H1 (cell line): ENCODE results near the gene MUC5B. TPM values are rescaled to one million over a fixed set of nuclear protein-coding genes. Genes with fewer than 3 reads are reported as not detected.

Experiments used
- EZH2 ChIP-seq: fragments of 200-600 bp; sonication (generic); IDR thresholded peaks from 2 replicates; pipeline ENCODE4 v1.7.1; 2012; ENCODE audit warnings: low read depth, mild to moderate bottlenecking, moderate library complexity, low read length, inconsistent platforms; ENCODE audit not compliant: severe bottlenecking
- HDAC2 ChIP-seq, 2 experiments: fragments of 300-600 bp in 1 of 2; sonication (generic) in 1 of 2; IDR thresholded peaks; 2 replicates each; pipeline ENCODE4 v1.6.1; 2011 to 2012; ENCODE audit warnings: low read depth in 2 of 2, low read length in 2 of 2, mild to moderate bottlenecking in 2 of 2, moderate library complexity in 2 of 2, borderline replicate concordance in 1 of 2, inconsistent platforms in 1 of 2
- HDAC6 ChIP-seq: IDR thresholded peaks from one replicate; pipeline ENCODE4 v1.7.1; 2012; ENCODE audit warnings: low read depth, mild to moderate bottlenecking, inconsistent platforms, low read length, moderate library complexity
- KDM4A ChIP-seq: IDR thresholded peaks from one replicate; pipeline ENCODE4 v1.7.1; 2012; ENCODE audit warnings: low read depth, mild to moderate bottlenecking, moderate library complexity, low read length, inconsistent platforms; ENCODE audit not compliant: severe bottlenecking
- POLR2A ChIP-seq, 2 experiments: IDR thresholded peaks; 1 replicate in 1 of 2; 2 replicates in 1 of 2; pipeline ENCODE4 v1.6.1; 2011; ENCODE audit warnings: low read depth in 2 of 2, low read length in 2 of 2, mild to moderate bottlenecking in 2 of 2; ENCODE audit errors: control extremely low read depth in 1 of 2
- POLR2AphosphoS5 ChIP-seq: IDR thresholded peaks from 2 replicates; pipeline ENCODE4 v1.6.1; 2011; ENCODE audit warnings: low read depth, low read length
- RBBP5 ChIP-seq: IDR thresholded peaks from 2 replicates; pipeline ENCODE4 v1.7.1; 2012; ENCODE audit warnings: low read depth, mild to moderate bottlenecking, inconsistent platforms, low read length, moderate library complexity, borderline replicate concordance
- RFX5 ChIP-seq: IDR thresholded peaks from 2 replicates; pipeline ENCODE4 v1.6.1; 2011; ENCODE audit warnings: low read depth, low read length, improper control_type of control experiment, borderline replicate concordance
- RNF2 ChIP-seq: fragments of 200-900, 300-1000 bp; sonication (generic); IDR thresholded peaks from 2 replicates; pipeline ENCODE4 v1.7.1; 2016; ENCODE audit warnings: borderline replicate concordance, low read depth, mild to moderate bottlenecking, antibody characterized with exemption, low read length; ENCODE audit not compliant: poor library complexity, severe bottlenecking; ENCODE audit errors: missing control alignments
- SAP30 ChIP-seq: fragments of 300-600 bp; sonication (generic); IDR thresholded peaks from 2 replicates; pipeline ENCODE4 v1.7.1; 2012; ENCODE audit warnings: low read length, moderate library complexity, mild to moderate bottlenecking, inconsistent platforms; ENCODE audit not compliant: insufficient read depth, insufficient replicate concordance
- polyA plus RNA-seq, 7 experiments: library from polyadenylated mRNA; depleted of rRNA in 3 of 7; stranded (reverse) in 5 of 7; unstranded in 2 of 7; fragments of >200 nt in 5 of 7; fragments of 200-250 nt in 2 of 7; gene quantifications; 1 replicate in 5 of 7; 2 replicates in 1 of 7; 4 replicates in 1 of 7; pipeline versions ENCODE4 v1.2.1 to v1.2.3, GENCODE V29; 2011 to 2013; ENCODE audit warnings: missing spikeins in 2 of 7, mixed read lengths in 2 of 7
- total RNA-seq: library from RNA; stranded (reverse); fragmentation: NEBNext Ultra II Directional; extraction: Animal tissue kit (Norgen Biotek cat#: 25700); gene quantifications from 2 replicates; pipeline ENCODE4 v1.2.1, GENCODE V29; 2021
- TF ChIP-seq, protein P1 (sequence below): fragments of 300-600 bp; sonication (generic); IDR thresholded peaks from 2 replicates; pipeline ENCODE4 v1.7.1; 2012; ENCODE audit warnings: low read length, moderate library complexity, mild to moderate bottlenecking, inconsistent platforms; ENCODE audit not compliant: insufficient replicate concordance

Gene MUC5B
- total and polyA plus RNA-seq, 2 of the 8 experiments (the other 6 are each of a cell fraction or from before 2014, with no cell fraction given), result 0.02 to 0.03 TPM

DNA sequence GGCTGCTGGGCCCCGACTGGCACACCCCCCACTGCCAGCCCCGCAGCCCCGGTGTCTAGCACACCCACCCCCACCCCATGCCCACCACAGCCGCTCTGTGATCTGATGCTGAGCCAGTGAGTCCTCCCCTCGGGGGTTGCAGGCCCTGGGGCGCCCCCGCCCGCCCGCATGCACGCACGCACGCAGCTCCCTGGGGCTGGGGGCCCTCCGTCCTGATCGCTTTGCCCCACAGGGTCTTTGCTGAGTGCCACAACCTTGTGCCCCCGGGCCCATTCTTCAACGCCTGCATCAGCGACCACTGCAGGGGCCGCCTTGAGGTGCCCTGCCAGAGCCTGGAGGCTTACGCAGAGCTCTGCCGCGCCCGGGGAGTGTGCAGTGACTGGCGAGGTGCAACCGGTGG is 32.3 kb downstream of the MUC5B start (continued):
- TF ChIP-seq, protein P1, sequence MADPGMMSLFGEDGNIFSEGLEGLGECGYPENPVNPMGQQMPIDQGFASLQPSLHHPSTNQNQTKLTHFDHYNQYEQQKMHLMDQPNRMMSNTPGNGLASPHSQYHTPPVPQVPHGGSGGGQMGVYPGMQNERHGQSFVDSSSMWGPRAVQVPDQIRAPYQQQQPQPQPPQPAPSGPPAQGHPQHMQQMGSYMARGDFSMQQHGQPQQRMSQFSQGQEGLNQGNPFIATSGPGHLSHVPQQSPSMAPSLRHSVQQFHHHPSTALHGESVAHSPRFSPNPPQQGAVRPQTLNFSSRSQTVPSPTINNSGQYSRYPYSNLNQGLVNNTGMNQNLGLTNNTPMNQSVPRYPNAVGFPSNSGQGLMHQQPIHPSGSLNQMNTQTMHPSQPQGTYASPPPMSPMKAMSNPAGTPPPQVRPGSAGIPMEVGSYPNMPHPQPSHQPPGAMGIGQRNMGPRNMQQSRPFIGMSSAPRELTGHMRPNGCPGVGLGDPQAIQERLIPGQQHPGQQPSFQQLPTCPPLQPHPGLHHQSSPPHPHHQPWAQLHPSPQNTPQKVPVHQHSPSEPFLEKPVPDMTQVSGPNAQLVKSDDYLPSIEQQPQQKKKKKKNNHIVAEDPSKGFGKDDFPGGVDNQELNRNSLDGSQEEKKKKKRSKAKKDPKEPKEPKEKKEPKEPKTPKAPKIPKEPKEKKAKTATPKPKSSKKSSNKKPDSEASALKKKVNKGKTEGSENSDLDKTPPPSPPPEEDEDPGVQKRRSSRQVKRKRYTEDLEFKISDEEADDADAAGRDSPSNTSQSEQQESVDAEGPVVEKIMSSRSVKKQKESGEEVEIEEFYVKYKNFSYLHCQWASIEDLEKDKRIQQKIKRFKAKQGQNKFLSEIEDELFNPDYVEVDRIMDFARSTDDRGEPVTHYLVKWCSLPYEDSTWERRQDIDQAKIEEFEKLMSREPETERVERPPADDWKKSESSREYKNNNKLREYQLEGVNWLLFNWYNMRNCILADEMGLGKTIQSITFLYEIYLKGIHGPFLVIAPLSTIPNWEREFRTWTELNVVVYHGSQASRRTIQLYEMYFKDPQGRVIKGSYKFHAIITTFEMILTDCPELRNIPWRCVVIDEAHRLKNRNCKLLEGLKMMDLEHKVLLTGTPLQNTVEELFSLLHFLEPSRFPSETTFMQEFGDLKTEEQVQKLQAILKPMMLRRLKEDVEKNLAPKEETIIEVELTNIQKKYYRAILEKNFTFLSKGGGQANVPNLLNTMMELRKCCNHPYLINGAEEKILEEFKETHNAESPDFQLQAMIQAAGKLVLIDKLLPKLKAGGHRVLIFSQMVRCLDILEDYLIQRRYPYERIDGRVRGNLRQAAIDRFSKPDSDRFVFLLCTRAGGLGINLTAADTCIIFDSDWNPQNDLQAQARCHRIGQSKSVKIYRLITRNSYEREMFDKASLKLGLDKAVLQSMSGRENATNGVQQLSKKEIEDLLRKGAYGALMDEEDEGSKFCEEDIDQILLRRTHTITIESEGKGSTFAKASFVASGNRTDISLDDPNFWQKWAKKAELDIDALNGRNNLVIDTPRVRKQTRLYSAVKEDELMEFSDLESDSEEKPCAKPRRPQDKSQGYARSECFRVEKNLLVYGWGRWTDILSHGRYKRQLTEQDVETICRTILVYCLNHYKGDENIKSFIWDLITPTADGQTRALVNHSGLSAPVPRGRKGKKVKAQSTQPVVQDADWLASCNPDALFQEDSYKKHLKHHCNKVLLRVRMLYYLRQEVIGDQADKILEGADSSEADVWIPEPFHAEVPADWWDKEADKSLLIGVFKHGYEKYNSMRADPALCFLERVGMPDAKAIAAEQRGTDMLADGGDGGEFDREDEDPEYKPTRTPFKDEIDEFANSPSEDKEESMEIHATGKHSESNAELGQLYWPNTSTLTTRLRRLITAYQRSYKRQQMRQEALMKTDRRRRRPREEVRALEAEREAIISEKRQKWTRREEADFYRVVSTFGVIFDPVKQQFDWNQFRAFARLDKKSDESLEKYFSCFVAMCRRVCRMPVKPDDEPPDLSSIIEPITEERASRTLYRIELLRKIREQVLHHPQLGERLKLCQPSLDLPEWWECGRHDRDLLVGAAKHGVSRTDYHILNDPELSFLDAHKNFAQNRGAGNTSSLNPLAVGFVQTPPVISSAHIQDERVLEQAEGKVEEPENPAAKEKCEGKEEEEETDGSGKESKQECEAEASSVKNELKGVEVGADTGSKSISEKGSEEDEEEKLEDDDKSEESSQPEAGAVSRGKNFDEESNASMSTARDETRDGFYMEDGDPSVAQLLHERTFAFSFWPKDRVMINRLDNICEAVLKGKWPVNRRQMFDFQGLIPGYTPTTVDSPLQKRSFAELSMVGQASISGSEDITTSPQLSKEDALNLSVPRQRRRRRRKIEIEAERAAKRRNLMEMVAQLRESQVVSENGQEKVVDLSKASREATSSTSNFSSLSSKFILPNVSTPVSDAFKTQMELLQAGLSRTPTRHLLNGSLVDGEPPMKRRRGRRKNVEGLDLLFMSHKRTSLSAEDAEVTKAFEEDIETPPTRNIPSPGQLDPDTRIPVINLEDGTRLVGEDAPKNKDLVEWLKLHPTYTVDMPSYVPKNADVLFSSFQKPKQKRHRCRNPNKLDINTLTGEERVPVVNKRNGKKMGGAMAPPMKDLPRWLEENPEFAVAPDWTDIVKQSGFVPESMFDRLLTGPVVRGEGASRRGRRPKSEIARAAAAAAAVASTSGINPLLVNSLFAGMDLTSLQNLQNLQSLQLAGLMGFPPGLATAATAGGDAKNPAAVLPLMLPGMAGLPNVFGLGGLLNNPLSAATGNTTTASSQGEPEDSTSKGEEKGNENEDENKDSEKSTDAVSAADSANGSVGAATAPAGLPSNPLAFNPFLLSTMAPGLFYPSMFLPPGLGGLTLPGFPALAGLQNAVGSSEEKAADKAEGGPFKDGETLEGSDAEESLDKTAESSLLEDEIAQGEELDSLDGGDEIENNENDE, result no peak
- TF ChIP-seq HDAC6 (no peak), SAP30 (no peak), EZH2 (no peak), RNF2 (no peak), RFX5 (no peak), HDAC2 (IDR thresholded peaks at IDR 0.05; ENCODE audit: borderline replicate concordance in 1 of 2, low read depth in 2 of 2, low read length in 2 of 2) (no peak), KDM4A (no peak), POLR2AphosphoS5 (no peak), POLR2A (IDR thresholded peaks at IDR 0.05; ENCODE audit: control extremely low read depth in 1 of 2, low read depth in 2 of 2, low read length in 2 of 2) (no peak), RBBP5 (no peak)
